Inflammatory macrophage treated with lipopolysaccharide for 4 hours (primary cell): Measurements from ENCODE around the gene B4GALT5.
A peak's percentile ranks its signal among the peaks of the same experiment; 100 is the strongest.

Experiments used
- DNase-seq: peaks from one replicate; pipeline ENCODE4 v3.0.0-alpha.2; 2020

B4GALT5 gene

GRCh38 chr20:49699200-49699992 is 14.3 kb downstream of the B4GALT5 start:
- DNase-seq = peak; percentile 89

GRCh38 chr20:49698477-49698876 is 15.2 kb downstream of the B4GALT5 start:
- DNase-seq = peak; percentile 38

GRCh38 chr20:49697071-49697470 is 16.6 kb downstream of the B4GALT5 start:
- DNase-seq = no peak

GRCh38 chr20:49696594-49696993 is 17.1 kb downstream of the B4GALT5 start:
- DNase-seq = no peak

- no peak for DNase-seq
These were observed 17.8 kb downstream of the B4GALT5 start for GRCh38 chr20:49695830-49696229.

- peak; percentile 72 for DNase-seq
These were observed 19.1 kb downstream of the B4GALT5 start for GRCh38 chr20:49694450-49695071.

GRCh38 chr20:49693435-49694171 is 20.1 kb downstream of the B4GALT5 start:
- no peak for DNase-seq

GRCh38 chr20:49692941-49693340 is 20.7 kb downstream of the B4GALT5 start:
- DNase-seq = peak; percentile 44

- DNase-seq = no peak
These were observed 21.7 kb downstream of the B4GALT5 start for GRCh38 chr20:49691818-49692568.

GRCh38 chr20:49690899-49691620 is 22.6 kb downstream of the B4GALT5 start:
- no peak for DNase-seq

- no peak for DNase-seq
These were observed 25.8 kb downstream of the B4GALT5 start for GRCh38 chr20:49687595-49688567.

- DNase-seq = peak; percentile 51
These were observed 27.9 kb downstream of the B4GALT5 start for GRCh38 chr20:49685809-49686208.

- no peak for DNase-seq
These were observed 28.5 kb downstream of the B4GALT5 start for GRCh38 chr20:49685161-49685601.

GRCh38 chr20:49684335-49684997 is 29.2 kb downstream of the B4GALT5 start:
- no peak for DNase-seq

GRCh38 chr20:49682798-49683197 is 30.9 kb downstream of the B4GALT5 start:
- no peak for DNase-seq

GRCh38 chr20:49682278-49682677 is 31.4 kb downstream of the B4GALT5 start:
- no peak for DNase-seq

GRCh38 chr20:49681850-49682216 is 31.8 kb downstream of the B4GALT5 start:
- DNase-seq = no peak

GRCh38 chr20:49680484-49680883 is 33.2 kb downstream of the B4GALT5 start:
- peak; percentile 72 for DNase-seq

GRCh38 chr20:49679634-49680033 is 34.0 kb downstream of the B4GALT5 start:
- no peak for DNase-seq
